HG02798 (cell line): ENCODE measurements around the gene MARCKSL1.

Experiments
- ATAC-seq: cut with Tn5 transposase; IDR thresholded peaks from one replicate; pipeline ENCODE4 v1.9.1; 2021; ENCODE audit warnings: mild to moderate bottlenecking; ENCODE audit not compliant: unreplicated experiment, poor library complexity

The MARCKSL1 gene

DNA sequence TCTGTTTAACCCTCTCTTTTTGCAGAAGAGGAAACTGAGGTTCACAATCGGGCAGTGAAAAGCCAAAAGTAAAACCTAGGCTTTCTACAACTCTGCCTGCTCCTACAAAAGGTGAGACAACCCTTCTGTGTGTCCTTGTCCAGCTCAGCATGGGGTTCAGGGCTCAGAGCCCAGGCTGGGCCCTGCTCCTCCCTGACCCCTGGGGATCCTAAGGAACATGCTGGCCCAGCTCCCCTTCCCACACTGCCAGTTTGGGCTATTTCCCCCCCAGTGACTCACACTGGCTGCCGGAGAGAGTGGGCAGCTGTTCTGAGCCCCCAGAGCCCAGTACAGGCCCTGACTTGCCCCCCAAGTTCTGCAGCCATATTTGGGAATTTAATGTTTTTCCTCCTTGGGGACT is 17.4 kb upstream of the MARCKSL1 start:
- ATAC-seq = no peak

DNA sequence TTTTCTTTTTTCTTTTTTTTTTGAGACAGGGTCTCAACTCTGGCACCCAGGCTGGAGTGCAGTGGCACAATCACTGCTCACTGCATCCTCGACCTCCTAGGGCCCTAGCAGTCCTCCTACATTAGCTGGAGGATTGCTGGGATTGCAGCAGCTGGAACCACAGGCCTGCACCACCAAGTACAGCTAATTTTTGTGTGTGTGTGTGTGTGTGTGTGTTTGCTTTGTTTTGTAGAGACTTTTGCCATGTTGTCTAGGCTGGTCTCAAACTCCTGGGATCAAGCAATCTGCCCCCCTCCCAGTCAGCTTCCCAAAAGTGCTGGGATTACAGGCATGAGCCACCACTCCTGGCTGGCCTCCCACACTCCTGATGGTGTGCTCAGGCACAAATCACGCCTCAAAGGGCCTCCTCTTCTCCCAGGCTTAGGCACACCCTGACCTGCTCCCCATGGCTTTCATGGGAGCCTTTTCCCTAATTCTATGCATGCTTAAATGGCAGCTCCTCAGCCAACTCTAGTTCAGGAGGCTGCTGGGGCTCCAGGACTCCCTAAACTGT is 16.9 kb upstream of the MARCKSL1 start:
- no peak for ATAC-seq

DNA sequence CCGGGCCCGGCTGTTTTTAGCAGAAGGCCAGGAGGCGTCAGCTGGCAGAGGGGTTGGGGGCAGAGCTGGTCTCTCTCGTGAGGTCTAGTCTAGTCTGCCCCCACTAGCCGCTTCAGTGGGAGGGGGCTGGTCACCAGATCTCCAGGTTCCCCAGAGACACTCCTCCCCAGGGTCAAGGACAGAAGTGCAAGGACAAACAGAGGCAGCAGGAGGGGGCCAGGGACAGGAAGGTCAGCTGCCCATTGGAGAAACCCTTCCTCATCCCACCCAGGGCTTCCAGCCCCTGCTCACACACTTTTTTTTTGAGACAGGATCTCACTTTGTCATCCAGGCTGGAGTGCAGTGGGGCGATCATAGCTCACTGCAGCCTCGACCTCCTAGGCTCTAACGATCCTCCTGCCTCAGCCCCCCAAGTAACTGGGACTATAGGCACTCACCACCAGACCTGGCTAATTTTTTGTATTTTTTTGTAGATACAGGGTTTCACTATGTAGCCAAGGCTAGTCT is 16.3 kb upstream of the MARCKSL1 start:
- no peak for ATAC-seq

DNA sequence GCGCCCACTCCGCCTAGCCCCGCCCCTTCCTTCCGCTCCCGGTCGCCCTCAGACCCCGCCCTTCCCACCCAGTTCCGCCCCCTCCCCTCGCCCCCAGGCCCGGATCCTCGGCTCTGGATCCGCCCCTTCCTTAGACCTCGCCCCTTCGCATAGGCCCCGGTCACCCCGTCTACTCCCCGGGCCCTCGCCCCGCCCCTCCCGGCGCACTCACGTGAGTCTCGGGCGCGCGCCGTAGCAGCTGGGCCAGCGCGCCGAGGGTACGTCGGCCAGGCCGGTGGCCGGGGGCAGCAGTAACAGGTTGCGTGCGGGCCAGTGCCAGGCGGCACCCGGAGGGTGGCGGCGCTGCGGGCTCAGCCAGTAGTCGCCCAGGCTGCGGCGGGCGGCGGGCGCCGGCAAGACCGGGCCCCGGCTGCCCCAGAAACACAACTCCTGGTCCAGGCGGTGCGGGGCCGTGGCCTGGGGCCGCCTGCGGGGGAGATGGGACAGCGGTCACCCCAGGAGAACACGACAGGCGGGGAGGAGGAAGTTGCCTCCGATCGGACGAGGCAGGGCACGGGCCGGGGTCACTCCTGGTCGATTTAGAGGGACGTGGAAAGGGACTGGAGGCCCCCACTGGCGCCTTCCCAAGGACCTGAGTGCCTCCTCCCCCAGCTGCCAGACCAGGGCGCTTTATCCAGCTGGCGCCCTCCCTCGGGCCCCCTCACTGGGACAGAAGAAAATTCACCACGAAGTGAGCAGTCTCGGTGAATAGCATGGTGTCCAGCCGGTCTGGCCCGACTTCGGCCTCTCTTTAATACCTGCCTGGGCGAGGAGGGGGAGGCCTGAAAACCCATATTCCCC is 15.6 kb upstream of the MARCKSL1 start:
- peak; percentile 92 for ATAC-seq

DNA sequence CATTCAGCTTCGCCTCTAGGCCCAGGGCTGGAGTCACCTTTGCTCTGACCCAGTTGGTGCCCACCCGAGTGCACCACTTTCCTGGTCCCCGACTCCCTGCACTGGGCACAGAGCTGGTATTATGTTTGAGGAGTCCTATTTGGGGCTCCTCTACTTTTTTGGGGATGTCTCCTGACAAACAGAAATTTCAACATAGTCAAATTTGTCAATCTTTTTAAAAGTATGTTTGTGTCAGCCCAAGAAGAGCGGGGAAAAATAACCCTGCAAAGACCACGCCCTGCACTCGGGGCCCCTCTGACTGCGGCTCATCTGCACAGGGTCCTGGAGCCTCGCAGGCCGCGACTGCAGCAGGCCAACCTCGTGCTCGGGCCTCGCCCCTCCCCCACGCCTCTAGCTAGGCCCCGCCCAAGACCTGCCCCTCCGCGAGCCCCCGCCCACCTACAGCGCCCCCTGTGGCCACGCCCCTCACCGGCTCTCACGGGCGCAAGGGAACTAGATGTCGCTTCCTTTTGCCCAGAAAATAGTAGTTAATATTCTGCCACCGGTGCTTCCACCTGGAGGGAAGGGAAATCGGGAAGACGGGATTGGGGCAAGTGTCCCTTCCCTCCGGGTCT is 14.9 kb upstream of the MARCKSL1 start:
- ATAC-seq = peak; percentile 36

DNA sequence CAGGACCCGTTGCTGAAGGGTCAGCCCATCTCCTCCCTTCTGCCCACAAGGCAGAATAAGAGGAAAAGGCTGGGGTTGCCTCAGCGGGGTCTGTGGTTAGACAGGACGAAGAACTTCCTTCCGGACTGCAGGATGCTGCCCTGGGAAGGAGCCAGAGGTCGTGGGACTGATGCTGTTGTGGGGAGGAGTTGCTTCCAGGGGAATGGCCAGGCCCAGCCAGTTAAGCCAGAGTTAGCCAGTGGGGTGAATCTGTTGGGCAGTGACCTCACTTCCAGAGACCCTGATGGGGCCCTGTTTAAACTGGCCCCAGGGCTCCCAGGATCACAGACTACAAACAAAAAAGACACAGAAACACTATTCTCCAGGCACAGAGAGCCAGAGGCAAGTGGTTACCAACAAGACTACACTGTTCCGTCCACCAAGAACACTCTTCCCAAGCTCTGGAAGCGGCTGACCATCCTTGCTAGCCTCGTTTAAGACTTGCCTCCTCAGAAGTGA is 13.2 kb upstream of the MARCKSL1 start:
- ATAC-seq = no peak

DNA sequence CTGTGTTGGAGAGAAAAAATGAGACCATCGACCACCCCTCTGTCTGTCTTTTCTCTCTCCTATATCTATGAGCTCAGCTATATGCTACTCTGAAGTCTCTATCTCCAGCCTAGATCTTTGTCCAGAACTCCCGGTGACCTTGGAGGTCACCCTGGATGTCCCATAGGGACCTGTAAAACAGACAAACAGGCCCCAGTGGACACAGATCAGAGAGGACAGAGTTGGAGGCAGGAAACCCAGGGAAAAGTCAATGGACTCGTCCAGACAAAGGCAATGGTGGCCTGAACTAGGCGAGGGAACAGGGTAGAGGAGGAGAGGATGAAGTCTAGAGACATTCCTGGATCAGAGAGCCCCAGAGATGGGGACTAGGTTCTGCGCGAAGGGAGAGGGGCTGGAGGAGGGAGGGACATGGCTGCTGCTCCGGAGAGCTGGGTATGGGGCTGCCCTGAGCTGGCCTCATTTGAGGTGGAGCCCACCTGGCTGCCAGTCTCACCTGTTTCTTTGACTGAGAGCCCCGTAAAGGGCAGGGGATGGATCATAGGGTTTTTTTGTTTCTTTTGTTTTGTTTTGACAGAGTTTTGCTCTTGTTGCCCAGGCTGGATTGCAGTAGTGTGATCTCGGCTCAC is 10.6 kb upstream of the MARCKSL1 start:
- no peak for ATAC-seq

DNA sequence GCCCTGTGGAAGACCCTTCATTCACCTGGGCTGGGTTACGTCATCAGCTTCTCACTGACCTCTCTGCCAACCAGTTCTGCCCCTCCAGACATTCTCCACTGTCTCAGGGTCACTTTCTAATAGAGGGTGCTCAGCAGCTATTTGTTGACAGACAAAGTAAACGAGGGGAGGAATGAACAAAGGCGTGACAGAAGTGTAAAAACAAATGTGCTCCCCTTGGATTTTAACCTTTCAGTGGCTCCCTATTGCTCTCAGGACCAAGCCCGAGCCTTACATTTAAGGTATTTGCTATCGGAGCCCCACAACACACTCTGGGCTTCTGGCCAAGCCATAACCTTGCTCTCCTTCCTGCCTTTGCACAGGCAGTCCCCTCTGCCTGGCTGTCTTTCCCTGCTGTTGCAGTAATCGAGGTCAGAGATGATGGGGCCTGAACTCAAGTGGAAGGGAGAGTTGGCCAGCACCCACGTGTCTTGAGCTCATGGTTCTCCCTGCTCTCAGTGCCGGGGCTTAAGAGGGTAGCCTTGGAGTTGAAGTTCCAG is 9.3 kb upstream of the MARCKSL1 start:
- no peak for ATAC-seq

DNA sequence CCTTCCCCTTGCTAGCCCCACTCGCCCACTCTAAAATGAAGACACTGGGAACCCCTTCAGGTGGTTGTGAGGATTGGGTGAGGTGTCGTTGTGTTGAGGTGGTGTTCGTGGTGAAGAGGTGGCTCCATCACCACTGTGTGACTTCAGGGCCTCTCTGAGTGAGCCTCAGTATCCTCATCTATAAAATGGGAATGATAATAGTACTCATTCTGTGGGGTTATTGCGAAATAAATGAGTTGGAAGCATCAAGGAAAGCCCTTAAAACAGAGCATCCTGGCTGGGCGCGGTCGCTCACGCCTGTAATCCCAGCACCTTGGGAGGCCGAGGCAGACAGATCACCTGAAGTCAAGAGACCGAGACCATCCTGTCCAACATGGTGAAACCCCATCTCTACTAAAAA is 6.7 kb upstream of the MARCKSL1 start:
- ATAC-seq = no peak

DNA sequence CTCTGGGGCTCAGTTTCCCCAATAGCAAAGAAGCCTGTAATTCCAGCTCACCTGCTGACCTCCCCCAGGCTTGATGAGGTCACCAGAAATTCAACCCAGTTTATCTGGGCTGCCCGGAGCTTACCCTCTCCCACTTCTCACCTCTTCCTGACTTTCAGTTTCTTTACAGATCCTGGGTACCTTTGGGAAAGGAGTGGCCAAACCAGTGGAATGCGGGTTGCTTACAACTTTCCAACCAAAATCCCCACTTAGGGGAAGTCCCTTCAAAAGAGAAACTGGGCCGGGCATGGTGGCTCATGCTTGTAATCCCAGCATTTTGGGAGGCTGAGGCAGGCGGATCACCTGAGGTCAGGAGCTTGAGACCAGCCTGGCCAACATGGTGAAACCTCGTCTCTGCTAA is 5.9 kb upstream of the MARCKSL1 start:
- ATAC-seq = no peak

DNA sequence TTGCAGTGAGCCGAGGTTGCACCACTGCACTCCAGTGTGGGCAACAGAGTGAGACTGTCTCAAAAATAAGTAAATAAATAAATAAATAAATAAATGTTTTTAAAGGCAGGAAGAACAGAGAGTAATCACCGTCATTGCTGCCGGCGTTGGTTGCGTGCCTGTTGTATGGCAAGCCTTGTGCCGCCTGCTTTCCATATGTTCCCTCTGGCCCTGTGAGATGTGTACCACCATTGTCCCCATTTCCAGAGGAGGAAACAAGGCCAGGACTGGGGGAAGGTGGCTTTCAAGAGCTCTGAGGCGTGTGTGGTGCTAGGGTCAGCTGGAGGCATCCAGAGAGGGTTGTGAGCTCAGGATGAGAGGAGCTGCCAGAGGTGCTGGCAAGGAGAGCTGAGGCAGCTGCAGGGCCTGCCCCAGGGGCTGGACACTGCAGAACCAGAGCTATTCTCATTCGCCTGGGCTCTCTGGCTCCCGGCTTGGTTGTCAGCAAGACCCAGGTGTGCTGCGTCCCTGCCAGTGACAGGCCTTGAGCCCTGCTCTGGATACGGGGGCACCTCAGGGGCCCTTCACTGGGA is 5.2 kb upstream of the MARCKSL1 start:
- no peak for ATAC-seq

DNA sequence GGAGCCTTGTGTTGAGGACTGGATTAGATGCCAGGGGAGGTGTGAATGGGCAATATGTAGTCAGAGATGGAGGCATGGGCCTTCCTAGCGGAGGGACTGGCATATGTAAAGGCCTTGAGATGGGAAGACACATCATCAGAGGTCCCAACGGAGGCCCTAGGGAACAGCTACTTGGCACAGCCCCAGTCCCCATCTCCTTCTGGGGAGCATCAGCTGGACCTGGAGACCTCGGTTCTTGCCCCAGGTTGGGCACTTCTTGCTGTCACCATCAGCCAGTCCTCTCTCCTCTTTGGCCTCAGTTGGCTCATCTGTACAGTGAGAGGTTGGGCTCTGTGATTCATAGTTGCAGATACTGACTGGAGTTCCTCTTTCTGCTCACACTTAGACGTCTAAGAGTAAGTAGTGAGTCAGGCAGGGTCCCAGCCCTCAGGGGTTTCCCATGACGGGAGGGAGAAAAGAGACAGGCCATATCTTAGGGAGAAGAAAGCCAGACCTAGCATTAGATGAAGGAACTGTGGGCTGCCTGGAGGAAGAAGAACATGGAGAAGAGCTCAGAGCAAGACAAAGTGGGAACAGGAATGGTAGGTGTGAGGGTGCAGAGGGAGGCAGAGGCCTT is 3.4 kb upstream of the MARCKSL1 start:
- ATAC-seq = no peak

DNA sequence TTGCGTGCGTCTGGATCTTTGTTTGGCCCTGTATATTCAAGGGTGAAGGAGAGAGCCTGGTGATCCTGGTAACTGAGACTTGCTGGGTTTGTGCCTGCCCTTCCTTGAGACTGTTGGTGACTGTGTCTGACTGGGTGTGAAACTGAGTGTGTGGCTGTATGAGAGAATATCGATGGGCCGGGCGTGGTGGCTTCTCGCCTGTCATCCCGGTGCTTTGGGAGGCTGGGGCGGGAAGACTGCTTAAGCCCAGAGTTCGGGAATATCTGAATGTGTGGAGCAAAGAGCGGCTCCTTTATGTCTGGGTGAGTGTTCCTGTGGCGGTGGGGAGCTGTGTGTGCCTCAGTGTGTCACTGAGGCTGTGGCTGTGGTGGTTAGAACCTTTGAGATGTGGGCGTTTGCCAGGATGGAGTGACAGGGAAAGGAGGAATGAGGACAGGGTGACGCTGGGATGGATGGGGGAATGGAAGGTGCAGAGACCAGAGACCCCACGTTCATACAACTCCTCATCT is 2.7 kb upstream of the MARCKSL1 start:
- ATAC-seq = no peak

DNA sequence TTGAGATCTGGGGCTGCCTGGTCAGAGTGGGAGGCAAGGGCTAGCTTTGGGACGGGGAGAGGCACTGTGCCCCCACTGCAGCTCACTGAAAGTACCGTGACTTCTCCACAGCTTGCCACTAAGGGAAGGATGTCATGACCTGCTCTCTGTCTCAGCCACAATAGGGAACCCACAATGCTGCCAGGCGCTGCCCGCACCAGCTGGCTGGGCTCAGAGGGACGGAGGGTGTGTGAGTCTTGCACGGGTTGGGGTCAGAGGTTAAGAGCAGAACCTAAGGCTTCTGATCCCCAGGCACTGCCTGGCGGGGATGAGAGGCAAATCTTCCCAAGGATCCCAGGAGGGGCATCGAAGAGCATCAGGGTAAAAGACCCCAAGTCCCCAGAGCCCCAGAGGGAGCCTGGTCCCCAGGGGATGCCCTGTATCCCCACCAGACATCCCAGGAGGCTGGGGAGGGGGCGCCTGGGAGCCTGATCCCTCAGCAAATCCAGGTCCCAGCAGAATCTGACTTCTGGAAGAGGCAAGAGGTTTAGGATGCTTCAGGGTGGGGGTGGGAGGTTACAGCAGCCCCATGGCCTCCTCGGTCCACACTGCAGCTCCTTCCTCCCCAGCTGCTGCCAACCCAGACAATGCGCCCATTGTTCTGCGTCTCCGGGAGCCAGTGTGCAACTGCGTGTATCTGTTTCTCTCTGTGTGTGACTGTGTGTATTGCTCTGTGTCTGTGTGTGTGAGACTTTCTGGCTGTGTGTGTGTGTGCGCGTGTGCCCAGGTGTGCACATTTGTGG is 2.0 kb upstream of the MARCKSL1 start:
- no peak for ATAC-seq

DNA sequence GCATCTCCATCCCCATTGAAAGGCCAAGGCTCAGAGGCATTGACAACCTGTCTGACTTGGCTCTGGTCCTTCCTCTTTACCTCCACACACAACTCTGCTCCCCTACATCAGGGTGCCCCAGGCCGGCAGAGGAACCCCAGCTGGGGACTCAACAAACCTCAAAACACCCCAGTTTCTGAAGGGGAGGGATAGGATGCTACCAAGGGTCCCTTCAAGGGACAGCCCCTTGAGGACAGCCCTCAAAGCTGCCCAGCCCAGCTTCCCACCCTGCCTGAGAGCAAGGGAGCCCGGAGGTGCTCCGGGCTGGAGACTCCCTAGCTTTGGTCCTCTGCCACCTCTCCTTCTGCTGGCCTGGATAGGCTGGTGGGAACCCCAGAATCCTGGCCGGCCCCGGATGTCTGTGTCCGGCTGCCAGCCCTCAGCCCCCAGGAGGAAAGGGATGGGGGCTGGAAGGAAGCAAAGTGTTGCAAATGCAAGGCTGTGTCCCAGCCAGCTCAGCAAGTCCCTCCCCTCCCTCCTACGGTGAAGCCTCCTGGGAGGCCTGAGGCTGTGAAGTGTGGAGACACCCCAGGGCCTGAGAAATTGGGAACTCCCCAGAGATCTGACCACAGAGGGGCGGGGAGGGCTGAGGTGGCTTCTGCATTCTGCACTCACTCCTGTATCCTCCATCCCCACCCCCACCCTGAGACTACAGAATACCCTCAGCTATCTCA is 1.1 kb upstream of the MARCKSL1 start:
- ATAC-seq = no peak

DNA sequence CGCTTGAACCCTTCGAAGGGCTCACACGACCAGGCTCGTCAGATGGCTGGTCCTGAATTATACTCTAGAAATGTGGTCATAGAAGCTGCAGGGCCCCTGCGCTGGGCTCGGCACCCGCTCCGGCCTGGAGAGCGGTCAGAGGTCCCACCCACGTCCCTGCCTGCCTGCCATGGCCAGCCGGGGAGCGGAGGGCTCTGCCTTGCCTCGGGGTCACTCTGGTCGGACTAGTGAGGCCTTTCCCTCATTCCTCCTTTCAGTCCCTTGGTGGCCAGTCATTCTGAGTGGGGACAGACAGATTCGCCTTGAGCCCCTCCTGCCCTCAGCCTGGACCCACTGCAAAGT is 529 bp upstream of the MARCKSL1 start:
- ATAC-seq = no peak

DNA sequence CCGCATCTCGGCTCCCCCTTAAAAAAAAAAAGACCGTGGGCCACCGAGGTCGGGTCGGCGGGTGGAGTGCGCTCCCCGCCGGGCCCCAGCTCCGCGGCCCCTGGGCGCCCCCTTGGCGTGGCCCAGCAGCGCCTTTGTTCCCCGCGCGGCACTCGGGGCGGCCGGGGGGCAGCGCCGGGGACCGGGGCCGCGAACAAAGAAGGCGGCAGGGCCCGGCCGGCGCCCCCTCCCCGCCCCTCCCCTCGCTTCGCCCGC is 571 bp downstream of the MARCKSL1 start:
- ATAC-seq = peak; percentile 16

DNA sequence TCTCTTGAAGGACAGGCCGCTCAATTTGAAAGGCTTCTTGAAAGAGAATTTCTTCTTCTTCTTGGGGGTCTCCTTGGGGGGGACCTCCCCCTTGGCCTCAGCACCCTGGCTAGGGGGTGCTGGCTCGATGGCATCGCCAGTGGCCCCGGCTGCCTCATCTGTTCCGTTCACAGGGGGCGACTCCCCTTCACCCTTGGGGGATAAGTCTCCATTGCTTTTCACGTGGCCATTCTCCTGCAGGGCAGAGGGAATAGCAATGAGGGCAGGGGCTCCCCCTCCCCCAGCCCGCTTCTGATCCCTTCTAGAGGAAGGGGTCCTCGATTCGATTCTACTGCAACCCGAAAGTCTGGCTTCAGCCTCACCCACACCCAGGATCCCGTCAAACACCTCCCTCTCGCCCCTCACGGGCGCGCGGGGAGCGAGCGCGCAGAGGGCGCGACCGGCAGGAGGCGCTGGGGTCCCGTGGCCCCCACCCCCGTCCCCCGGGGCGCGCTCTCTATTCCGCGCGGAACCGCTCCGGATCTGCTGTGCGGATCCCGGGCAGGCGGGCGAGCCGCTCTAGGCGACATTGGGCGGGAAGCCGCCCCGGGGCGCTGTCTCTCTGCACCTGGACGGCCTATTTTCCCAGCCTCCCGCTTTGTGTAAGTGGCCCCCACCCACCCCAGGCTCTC is 1.0 kb downstream of the MARCKSL1 start:
- peak; percentile 19 for ATAC-seq
